HCT116 (cell line): Measurements from ENCODE around the gene PRC1. TPM values are rescaled to one million over a fixed set of nuclear protein-coding genes. Genes with fewer than 3 reads are reported as not detected.

ENCODE experiments used
- ATAC-seq: fragments of 200-7000 bp; cut with Tn5 transposase; 2 replicates; pipeline ENCODE4 v1.9.1; 2020; ENCODE audit warnings: mild to moderate bottlenecking, moderate library complexity
- BruUV-seq: library from RNA; stranded (reverse); fragments of 400-500 nt; replicated peaks from 2 replicates; lab custom pipeline; 2021; lab: Mats Ljungman, UMichigan
- CTCF ChIA-PET: fragments of 300-600 bp; sonication (Branson Sonifier 250); formaldehyde crosslinking; loops from one replicate; lab custom pipeline; 2021; ENCODE audit warnings: antibody characterized with exemption; lab: Charles Lee
- POLR2A ChIA-PET: fragments of 300-600, 350-600 bp; sonication (Branson Sonifier 250); formaldehyde crosslinking; loops from one replicate; lab custom pipeline; 2021; ENCODE audit warnings: antibody characterized with exemption; lab: Charles Lee
- RAD21 ChIA-PET, 2 experiments: fragments of 300-600 bp; sonication (Branson Sonifier 250); formaldehyde crosslinking; loops; one replicate each; lab custom pipeline; 2023; ENCODE audit warnings: low total read pairs in 2 of 2; ENCODE audit not compliant: uncharacterized antibody in 2 of 2, unreplicated experiment in 2 of 2, low non-redundant PET in 1 of 2; lab: Charles Lee
- DNase-seq: peaks from one replicate; pipeline ENCODE4 v3.0.0-alpha.2; 2010; ENCODE audit warnings: low read depth, low spot score
- H2AFZ ChIP-seq: fragments of 200-600 bp; shearing (Covaris generic), sonication (generic); 2 replicates; pipeline ENCODE4 v1.6.1; 2017; ENCODE audit warnings: low read depth, mixed run types, mixed read lengths, antibody characterized with exemption, low read length; ENCODE audit not compliant: poor library complexity, severe bottlenecking
- H3K27ac ChIP-seq: 2 replicates; pipeline ENCODE4 v1.5.1; 2012; ENCODE audit warnings: low read depth, low read length
- H3K27me3 ChIP-seq: fragments of 200-600 bp; sonication (generic); 2 replicates; pipeline ENCODE4 v1.6.1; 2016; ENCODE audit warnings: mixed run types, low read length, mixed read lengths; ENCODE audit not compliant: insufficient read depth
- H3K36me3 ChIP-seq, 2 experiments: fragments of 200-500 bp in 1 of 2; fragments of 200-600 bp in 1 of 2; sonication (Bioruptor generic) in 1 of 2; sonication (generic) in 1 of 2; 2 replicates each; pipeline versions ENCODE4 v1.5.1 to v1.6.1; 2014 to 2016; ENCODE audit warnings: low read length in 2 of 2, inconsistent platforms in 1 of 2, mixed read lengths in 1 of 2, mixed run types in 1 of 2; ENCODE audit not compliant: insufficient read depth in 2 of 2, control insufficient read depth in 1 of 2
- H3K4me1 ChIP-seq, 2 experiments: fragments of 200-600 bp in 1 of 2; sonication (generic) in 1 of 2; 2 replicates each; pipeline versions ENCODE4 v1.5.1 to v1.6.1; 2012 to 2017; ENCODE audit warnings: low read length in 2 of 2, inconsistent platforms in 1 of 2, mild to moderate bottlenecking in 1 of 2, mixed read lengths in 1 of 2, mixed run types in 1 of 2, moderate library complexity in 1 of 2; ENCODE audit not compliant: insufficient read depth in 2 of 2, control insufficient read depth in 1 of 2
- H3K4me2 ChIP-seq: fragments of 200-600 bp; sonication (generic); 2 replicates; pipeline ENCODE4 v1.6.1; 2017; ENCODE audit warnings: mixed run types, low read length, mixed read lengths
- H3K4me3 ChIP-seq, 2 experiments: fragments of 200-600 bp in 1 of 2; sonication (generic) in 1 of 2; replicated peaks in 1 of 2; 2 replicates each; pipeline ENCODE4 v1.5.1; 2011 to 2016; ENCODE audit warnings: low read length in 2 of 2, control low read depth in 1 of 2, low read depth in 1 of 2, mild to moderate bottlenecking in 1 of 2, mixed read lengths in 1 of 2, mixed run types in 1 of 2
- H3K79me2 ChIP-seq: fragments of 200-600 bp; sonication (generic); 2 replicates; pipeline ENCODE4 v1.6.1; 2017; ENCODE audit warnings: mild to moderate bottlenecking, mixed run types, low read length, moderate library complexity, mixed read lengths; ENCODE audit not compliant: insufficient read depth
- H3K9ac ChIP-seq: fragments of 200-600 bp; sonication (generic); 2 replicates; pipeline ENCODE4 v1.6.1; 2016; ENCODE audit warnings: low read length, mixed read lengths
- H3K9me2 ChIP-seq: fragments of 200-600 bp; sonication (generic), shearing (Covaris generic); 2 replicates; pipeline ENCODE4 v1.6.1; 2017; ENCODE audit warnings: mixed run types, mild to moderate bottlenecking, moderate library complexity; ENCODE audit not compliant: insufficient read depth
- H3K9me3 ChIP-seq, 2 experiments: fragments of 200-500 bp in 1 of 2; fragments of 200-600 bp in 1 of 2; sonication (Bioruptor generic) in 1 of 2; sonication (generic) in 1 of 2; 2 replicates each; pipeline ENCODE4 v1.6.1; 2014 to 2017; ENCODE audit warnings: low read length in 2 of 2, mixed read lengths in 2 of 2, inconsistent platforms in 1 of 2, low read depth in 1 of 2, mild to moderate bottlenecking in 1 of 2, mixed run types in 1 of 2, moderate library complexity in 1 of 2; ENCODE audit not compliant: control insufficient read depth in 1 of 2, insufficient read depth in 1 of 2
- H4K20me1 ChIP-seq: fragments of 200-600 bp; sonication (generic), shearing (Covaris generic); 2 replicates; pipeline ENCODE4 v1.6.1; 2017; ENCODE audit warnings: mixed run types, mild to moderate bottlenecking, moderate library complexity; ENCODE audit not compliant: insufficient read depth
- ATF3 ChIP-seq: IDR thresholded peaks from 2 replicates; pipeline ENCODE4 v1.6.1; 2012
- CEBPB ChIP-seq: IDR thresholded peaks from 2 replicates; pipeline ENCODE4 v1.6.1; 2012; ENCODE audit warnings: low read depth
- ELF1 ChIP-seq: IDR thresholded peaks from 2 replicates; pipeline ENCODE4 v1.6.1; 2012; ENCODE audit warnings: low read depth, borderline replicate concordance
- POLR2A ChIP-seq: IDR thresholded peaks from 2 replicates; pipeline ENCODE4 v1.7.0; 2011; ENCODE audit warnings: borderline replicate concordance; ENCODE audit not compliant: insufficient read depth, insufficient read length; ENCODE audit errors: extremely low read depth
- SP1 ChIP-seq: IDR thresholded peaks from 2 replicates; pipeline ENCODE4 v1.6.1; 2012; ENCODE audit warnings: low read depth
- SRF ChIP-seq: IDR thresholded peaks from 2 replicates; pipeline ENCODE4 v1.6.1; 2012; ENCODE audit warnings: low read depth
- TCF7L2 ChIP-seq: IDR thresholded peaks from 2 replicates; pipeline ENCODE4 v1.7.0; 2011; ENCODE audit warnings: borderline replicate concordance, inconsistent platforms; ENCODE audit not compliant: insufficient read depth, insufficient read length; ENCODE audit errors: extremely low read depth
- ZBTB33 ChIP-seq: IDR thresholded peaks from 2 replicates; pipeline ENCODE4 v1.6.1; 2011; ENCODE audit warnings: mild to moderate bottlenecking, low read length, moderate library complexity; ENCODE audit not compliant: insufficient replicate concordance; ENCODE audit errors: extremely low read depth
- ZFX ChIP-seq: fragments of 450-650 bp; IDR thresholded peaks from 2 replicates; pipeline ENCODE4 v1.6.1; 2017
- ZNF274 ChIP-seq: fragments of 200-500 bp; sonication (Bioruptor generic); IDR thresholded peaks from 2 replicates; pipeline ENCODE4 v1.6.1; 2014; ENCODE audit warnings: mild to moderate bottlenecking, low read depth, low read length, inconsistent platforms
- intact Hi-C: fragments of 100-400 bp; cut with micrococcal nuclease; formaldehyde crosslinking; loops from 2 replicates; pipeline ENCODE4 v1.10.0; 2022
- total RNA-seq: library from RNA; stranded (reverse); gene quantifications from one replicate; pipeline ENCODE4 v1.2.1, GENCODE V29; 2021; ENCODE audit not compliant: unreplicated experiment

The PRC1 gene
- total RNA-seq, 1 experiment from 2014 or later, result 186 TPM

- Histone ChIP-seq H3K9me3 (no peaks in the 10 kb centered on the region), H2AFZ (no peak overlapping the region), H3K9ac (no peak overlapping the region), H3K27ac (no peak overlapping the region), H3K9me2 (no peaks in the 10 kb centered on the region)
- DNase-seq (no peak), ATAC-seq (no peak)
- no TSS peak for BruUV-seq
- CTCF ChIA-PET, result no interaction called here
- TF ChIP-seq ZFX, result no peak
- TF ChIP-seq ZNF274, result no peak
- TF ChIP-seq TCF7L2, result no peak
- no peak for TF ChIP-seq SRF
- TF ChIP-seq CEBPB, result no peak
- no peak for TF ChIP-seq ZBTB33
- TF ChIP-seq POLR2A, result no peak
- TF ChIP-seq ELF1, result no peak
- TF ChIP-seq SP1, result no peak
- TF ChIP-seq ATF3, result no peak
- TF ChIP-seq, all 23 proteins: peak for 0
- Histone ChIP-seq H4K20me1 (no peaks in the 10 kb centered on the region), H3K27me3 (no peaks in the 10 kb centered on the region), H3K79me2 (peaks cover under 1% of the 10 kb centered on the region; the same call in 1 of the 2 replicates), H3K4me3 (no peak overlapping the region), H3K4me1 (no peaks in the 10 kb centered on the region), H3K36me3 (peaks cover 63 to 64% of the 10 kb centered on the region in 2 experiments; a peak in 3 of 4 replicates), H3K4me2 (no peak overlapping the region)
- intact Hi-C loops, result no loop called here
- RAD21 ChIA-PET, result no interaction called here
- POLR2A ChIA-PET, result interaction anchor here (1.7 kb wide), 1 partner anchor 13 kb away, joined by 3 read pairs; no protein-coding TSS in a partner anchor
These were observed 22.2 kb downstream of the PRC1 start for GRCh38 chr15:90972133-90972532.
